Keratinocyte (primary cell): ENCODE measurements around the gene AOC1.

Experiments used
- CTCF ChIP-seq, 3 experiments: IDR thresholded peaks in 1 of 3; conservative IDR thresholded peaks in 1 of 3; optimal IDR thresholded peaks in 1 of 3; 2 replicates in 2 of 3; 3 replicates in 1 of 3; pipeline versions ENCODE3 to v1.5.1; 2011; ENCODE audit warnings: low read length in 3 of 3, mild to moderate bottlenecking in 3 of 3, moderate library complexity in 2 of 3, control low read depth in 1 of 3, inconsistent platforms in 1 of 3; ENCODE audit not compliant: insufficient read depth in 2 of 3; ENCODE audit errors: extremely low read depth in 1 of 3
- EZH2 ChIP-seq: IDR thresholded peaks from one replicate; pipeline ENCODE4 v1.6.1; 2012; ENCODE audit warnings: inconsistent platforms, mild to moderate bottlenecking, low read length, moderate library complexity

DNA sequence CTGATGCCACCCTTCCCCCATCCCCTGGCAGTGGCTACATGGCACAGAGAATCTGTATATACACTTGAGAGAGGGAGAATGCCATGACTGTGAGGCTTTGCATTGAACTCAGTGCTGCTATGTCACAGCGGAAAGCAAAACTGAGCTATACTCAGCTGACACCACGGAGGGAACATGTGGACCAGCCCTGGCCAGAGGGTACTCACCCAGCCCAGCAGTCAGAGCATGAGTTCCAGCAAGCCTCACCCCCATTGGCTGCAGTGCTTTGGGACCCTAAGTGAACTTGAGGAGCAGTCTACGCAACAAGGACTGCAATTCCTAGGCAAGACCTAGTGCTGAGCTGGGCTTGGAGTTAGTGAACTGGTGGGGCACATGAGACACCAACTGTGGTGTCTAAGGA is 10.3 kb upstream of the AOC1 start:
- TF ChIP-seq CTCF (optimal IDR thresholded peaks at IDR 0.05 in 1 of 3, IDR thresholded peaks at IDR 0.05 in 1 of 3, conservative IDR thresholded peaks at IDR 0.05 in 1 of 3; ENCODE audit: extremely low read depth in 1 of 3, insufficient read depth in 2 of 3, low read length in 3 of 3): no peak
- TF ChIP-seq EZH2: no peak
